Dendritic cell treated with granulocyte-macrophage colony-stimulating factor and Interleukin-4, amounts not matched to agents 40 ng/mL and 50 ng/mL, for 4 days (primary cell): ENCODE results near the gene PARP3.

Source experiments
- H3K27ac Mint-ChIP-seq: one replicate; pipeline ENCODE4 v1.8.0; 2022; ENCODE audit warnings: mild to moderate bottlenecking, mixed read lengths
- H3K27me3 Mint-ChIP-seq: one replicate; pipeline ENCODE4 v1.8.0; 2022; ENCODE audit warnings: mild to moderate bottlenecking, mixed read lengths
- H3K36me3 Mint-ChIP-seq: one replicate; pipeline ENCODE4 v1.8.0; 2022; ENCODE audit warnings: low read depth, mixed read lengths
- H3K4me1 Mint-ChIP-seq: one replicate; pipeline ENCODE4 v1.8.0; 2022; ENCODE audit warnings: low read depth, mixed read lengths
- H3K4me3 Mint-ChIP-seq: one replicate; pipeline ENCODE4 v1.8.0; 2022; ENCODE audit warnings: mild to moderate bottlenecking, moderate library complexity, mixed read lengths
- H3K9me3 Mint-ChIP-seq: one replicate; pipeline ENCODE4 v1.8.0; 2022; ENCODE audit warnings: mixed read lengths
- intact Hi-C: fragments of 100-400 bp; cut with micrococcal nuclease; formaldehyde crosslinking; loops from one replicate; pipeline ENCODE4 v1.15.0; 2022

The PARP3 gene

DNA sequence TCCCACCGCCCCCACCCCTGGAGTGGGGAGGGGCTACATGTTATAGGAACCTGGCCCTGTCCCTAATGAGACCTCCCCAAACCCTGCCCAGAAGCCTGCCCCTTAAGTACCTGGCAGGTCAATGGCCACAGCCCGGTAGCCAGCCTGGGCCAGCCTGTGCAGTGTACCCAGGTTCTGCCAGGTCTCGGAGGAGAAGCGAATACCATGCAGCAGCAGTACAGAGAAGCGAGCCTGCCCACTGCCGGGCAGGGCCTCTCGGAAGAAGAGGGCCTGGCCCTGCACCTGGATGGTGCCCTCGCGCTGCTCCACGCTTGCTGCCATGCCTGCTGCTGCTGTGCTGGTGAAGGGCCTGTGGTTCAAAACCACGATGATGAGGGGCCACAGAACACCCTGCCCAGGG is 29.2 kb downstream of the PARP3 start:
- H3K36me3 Mint-ChIP-seq: peaks cover 27% of the 10 kb centered on the region
- H3K27ac Mint-ChIP-seq: no peak overlapping the region
- H3K4me3 Mint-ChIP-seq: no peak overlapping the region
- H3K4me1 Mint-ChIP-seq: peaks cover 57% of the 10 kb centered on the region
- H3K27me3 Mint-ChIP-seq: peaks cover 26% of the 10 kb centered on the region
- intact Hi-C loops: no loop called here
- H3K9me3 Mint-ChIP-seq: no peaks in the 10 kb centered on the region

DNA sequence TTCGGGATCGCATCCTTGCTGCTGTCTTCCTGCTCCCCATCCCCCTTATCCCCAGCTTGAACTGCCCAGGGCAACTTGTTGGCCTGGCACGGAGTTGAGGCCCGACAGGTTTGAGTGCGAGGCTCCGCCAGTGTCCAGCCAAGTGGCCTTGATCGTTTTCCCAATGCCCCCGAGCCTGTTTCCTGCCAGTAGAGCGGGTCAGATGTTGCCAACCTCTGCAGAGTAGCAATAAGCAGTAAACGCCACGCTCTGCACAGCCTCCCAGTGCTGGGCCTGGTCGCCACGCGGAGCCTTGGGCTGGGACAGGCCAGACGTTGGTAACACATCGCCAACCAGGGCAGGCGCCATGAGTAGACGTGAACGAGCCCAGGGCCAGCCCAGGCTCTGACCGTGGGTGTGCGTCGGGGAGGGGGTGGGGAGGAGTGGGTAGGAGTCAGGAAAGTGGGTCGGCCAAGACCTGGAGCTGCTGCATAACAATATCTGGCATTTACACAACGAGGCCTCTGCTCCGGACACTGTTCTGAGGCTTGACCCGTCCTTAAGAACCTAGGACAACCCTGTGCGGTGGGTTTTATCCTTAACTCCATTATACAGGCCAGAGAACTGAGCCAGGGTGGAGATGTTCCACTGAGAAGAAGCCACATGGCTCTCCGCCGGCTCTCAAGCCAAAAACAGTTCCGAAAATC is 32.3 kb downstream of the PARP3 start:
- intact Hi-C loops: loop anchor here (1.0 kb wide), 1 partner anchor 32 kb away; the partner anchor contains the start of gene PARP3
- peak overlapping the region; percentile 96 for H3K27ac Mint-ChIP-seq
- H3K4me1 Mint-ChIP-seq: peaks cover 45% of the 10 kb centered on the region
- H3K4me3 Mint-ChIP-seq: peak overlapping the region; percentile 92
- H3K9me3 Mint-ChIP-seq: no peaks in the 10 kb centered on the region
- peaks cover 3% of the 10 kb centered on the region for H3K27me3 Mint-ChIP-seq
- H3K36me3 Mint-ChIP-seq: peaks cover 21% of the 10 kb centered on the region

DNA sequence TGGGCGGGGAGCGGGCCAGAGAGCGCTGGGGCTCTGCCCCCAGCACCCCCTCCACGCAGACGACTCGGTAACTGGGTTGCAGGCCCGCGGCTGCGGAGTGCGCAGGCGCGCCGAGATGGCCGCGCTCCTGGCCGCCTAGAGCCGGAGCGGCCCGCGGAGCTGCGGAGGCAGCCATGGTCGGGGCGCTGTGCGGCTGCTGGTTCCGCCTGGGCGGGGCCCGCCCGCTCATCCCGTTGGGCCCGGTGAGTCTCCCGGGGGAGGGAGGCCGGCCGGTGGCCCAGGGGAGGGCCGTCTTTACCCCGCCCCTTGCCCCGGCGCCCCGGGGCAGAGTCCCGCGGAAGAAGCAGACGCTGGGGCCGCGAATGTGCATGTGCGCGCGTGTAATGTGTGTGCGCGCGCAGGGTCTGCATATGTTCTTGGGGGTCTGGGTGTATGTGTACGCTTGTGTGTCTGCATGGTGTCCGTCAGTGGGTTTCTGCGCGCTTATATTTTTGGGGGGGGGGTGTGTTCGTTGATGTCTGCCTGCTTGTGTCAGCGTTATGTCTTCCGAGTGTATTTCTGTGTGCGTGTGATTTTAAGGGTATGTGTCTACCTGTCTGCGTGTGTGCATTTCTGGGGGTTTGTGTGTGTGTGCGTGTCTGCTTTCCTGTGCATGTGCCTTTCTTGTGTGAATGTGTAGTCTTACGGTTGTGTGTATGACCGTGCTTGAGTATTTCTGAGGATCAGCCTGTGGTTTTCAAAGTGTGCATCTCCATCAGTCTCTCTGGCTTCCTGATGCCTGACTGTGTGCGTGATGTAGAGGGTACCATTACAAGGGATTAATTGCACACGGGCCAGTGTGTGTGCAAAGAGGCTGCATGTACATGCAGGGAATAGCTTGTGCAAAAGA is 33.0 kb downstream of the PARP3 start, which contains the start of gene ABHD14A:
Gene ABHD14A, plus strand, starts transcription at position 102 of the 889 bp plus-strand sequence. Its CDS starts 72 bp downstream, at position 174.
- peak within 1 kb of the TSS; percentile 96 for H3K27ac Mint-ChIP-seq
- intact Hi-C loops: loop anchor here (1.0 kb wide), 1 partner anchor 33 kb away; the partner anchor contains the start of gene PARP3
- no peaks in the 10 kb centered on the region for H3K27me3 Mint-ChIP-seq
- peaks cover 44% of the 10 kb centered on the region for H3K4me1 Mint-ChIP-seq
- H3K36me3 Mint-ChIP-seq: peaks cover 15% of the 10 kb centered on the region
- H3K4me3 Mint-ChIP-seq: peak within 1 kb of the TSS; percentile 92
- no peaks in the 10 kb centered on the region for H3K9me3 Mint-ChIP-seq

DNA sequence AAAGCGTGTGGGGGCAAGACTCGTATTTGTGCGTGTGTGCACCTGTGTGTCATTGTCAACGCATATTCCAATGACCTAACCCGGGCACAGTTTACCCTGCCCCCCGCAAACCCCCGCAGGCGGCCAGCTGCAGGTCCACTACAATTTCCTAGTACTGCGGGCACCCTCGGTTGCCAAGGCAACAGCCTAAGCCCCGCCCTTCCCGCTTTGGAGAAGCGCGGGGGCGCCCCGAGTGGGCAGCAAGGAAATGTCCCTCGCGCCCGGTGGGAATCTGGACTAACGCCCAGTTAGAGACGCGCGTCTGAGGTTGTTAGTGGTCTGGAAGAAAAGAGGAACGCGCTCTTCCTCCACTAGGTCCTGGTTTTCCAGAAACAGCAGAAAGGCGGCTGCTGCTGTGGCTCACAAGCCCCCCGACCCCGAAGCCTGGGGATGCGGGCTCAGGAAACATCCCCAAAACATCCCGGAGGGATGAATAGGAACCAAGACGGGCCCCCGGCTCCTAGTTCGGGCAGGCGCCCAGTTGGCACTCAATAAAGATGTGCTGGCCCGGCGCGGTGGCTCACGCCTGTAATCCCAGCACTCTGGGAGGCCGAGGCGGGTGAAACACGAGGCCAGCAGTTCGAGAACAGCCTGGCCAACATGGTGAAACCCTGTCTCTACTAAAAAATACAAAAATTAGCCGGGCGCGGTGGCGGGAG is 33.8 kb downstream of the PARP3 start:
- H3K4me1 Mint-ChIP-seq: peaks cover 51% of the 10 kb centered on the region
- peak overlapping the region; percentile 92 for H3K4me3 Mint-ChIP-seq
- no peaks in the 10 kb centered on the region for H3K9me3 Mint-ChIP-seq
- no peaks in the 10 kb centered on the region for H3K27me3 Mint-ChIP-seq
- H3K27ac Mint-ChIP-seq: peak overlapping the region; percentile 96
- intact Hi-C loops: no loop called here
- peaks cover 23% of the 10 kb centered on the region for H3K36me3 Mint-ChIP-seq

DNA sequence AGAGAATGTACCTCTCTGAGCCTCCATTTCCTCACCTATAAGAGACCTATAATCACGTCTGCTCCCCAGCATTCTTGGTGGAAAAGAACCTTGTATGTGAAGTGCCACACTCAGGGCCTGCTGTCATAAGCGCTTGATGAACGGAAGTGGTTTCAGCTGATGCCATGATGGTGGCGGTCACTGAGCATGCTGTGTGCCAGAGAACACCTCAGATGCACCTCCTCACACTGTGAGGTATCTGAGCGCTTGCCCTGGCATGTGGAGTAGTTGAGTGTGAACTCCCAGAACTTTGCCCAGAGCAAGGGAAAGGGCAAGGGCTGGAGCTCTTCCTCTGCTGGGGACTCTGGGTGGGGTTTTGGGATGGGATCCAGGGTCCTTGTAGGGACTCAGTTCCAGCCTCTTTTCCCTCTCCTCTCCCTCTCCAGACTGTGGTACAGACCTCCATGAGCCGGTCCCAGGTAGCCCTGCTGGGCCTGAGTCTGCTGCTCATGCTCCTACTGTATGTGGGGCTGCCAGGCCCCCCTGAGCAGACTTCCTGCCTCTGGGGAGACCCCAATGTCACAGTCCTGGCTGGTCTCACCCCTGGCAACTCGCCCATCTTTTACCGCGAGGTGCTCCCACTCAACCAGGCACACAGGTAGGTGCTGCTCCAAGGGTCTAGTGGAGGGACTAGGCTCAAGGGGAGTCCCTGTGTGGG is 35.4 kb downstream of the PARP3 start:
- Mint-ChIP-seq H3K9me3 (no peaks in the 10 kb centered on the region), H3K27ac (no peak overlapping the region), H3K36me3 (peaks cover 30% of the 10 kb centered on the region), H3K4me1 (peaks cover 58% of the 10 kb centered on the region), H3K4me3 (no peak overlapping the region), H3K27me3 (no peaks in the 10 kb centered on the region)
- intact Hi-C loops: no loop called here

DNA sequence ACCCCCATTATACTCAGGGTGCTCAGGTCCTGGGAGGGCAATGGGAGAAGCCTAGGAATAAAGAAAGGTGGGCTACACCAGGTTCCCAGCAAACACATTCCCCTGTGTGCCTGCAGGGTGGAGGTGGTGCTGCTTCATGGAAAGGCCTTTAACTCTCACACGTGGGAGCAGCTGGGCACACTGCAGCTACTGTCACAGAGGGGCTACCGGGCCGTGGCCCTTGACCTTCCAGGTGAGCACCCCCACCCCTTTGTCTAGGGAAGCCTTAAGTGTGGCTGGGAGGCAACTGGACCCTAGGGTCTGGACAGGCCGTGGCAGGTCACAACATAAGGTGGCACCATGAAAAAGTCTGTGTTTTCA is 36.0 kb downstream of the PARP3 start:
- H3K4me1 Mint-ChIP-seq: peaks cover 62% of the 10 kb centered on the region
- intact Hi-C loops: no loop called here
- H3K36me3 Mint-ChIP-seq: peaks cover 35% of the 10 kb centered on the region
- H3K27ac Mint-ChIP-seq: no peak overlapping the region
- H3K27me3 Mint-ChIP-seq: no peaks in the 10 kb centered on the region
- no peaks in the 10 kb centered on the region for H3K9me3 Mint-ChIP-seq
- no peak overlapping the region for H3K4me3 Mint-ChIP-seq

DNA sequence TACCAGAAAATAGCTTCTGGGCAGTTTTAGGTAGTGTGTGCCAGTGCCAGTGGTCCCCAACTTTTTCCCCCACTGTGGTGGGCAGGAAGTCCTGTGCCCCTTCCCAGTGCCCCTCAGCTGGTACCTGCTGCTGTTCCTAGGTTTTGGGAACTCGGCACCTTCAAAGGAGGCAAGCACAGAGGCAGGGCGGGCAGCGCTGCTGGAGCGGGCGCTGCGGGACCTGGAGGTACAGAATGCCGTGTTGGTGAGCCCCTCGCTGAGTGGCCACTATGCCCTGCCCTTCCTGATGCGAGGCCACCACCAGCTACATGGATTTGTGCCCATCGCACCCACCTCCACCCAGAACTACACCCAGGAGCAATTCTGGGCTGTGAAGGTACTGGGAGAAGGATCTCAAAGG is 38.1 kb downstream of the PARP3 start:
- intact Hi-C loops: no loop called here
- Mint-ChIP-seq H3K9me3 (no peaks in the 10 kb centered on the region), H3K4me3 (no peak overlapping the region)

DNA sequence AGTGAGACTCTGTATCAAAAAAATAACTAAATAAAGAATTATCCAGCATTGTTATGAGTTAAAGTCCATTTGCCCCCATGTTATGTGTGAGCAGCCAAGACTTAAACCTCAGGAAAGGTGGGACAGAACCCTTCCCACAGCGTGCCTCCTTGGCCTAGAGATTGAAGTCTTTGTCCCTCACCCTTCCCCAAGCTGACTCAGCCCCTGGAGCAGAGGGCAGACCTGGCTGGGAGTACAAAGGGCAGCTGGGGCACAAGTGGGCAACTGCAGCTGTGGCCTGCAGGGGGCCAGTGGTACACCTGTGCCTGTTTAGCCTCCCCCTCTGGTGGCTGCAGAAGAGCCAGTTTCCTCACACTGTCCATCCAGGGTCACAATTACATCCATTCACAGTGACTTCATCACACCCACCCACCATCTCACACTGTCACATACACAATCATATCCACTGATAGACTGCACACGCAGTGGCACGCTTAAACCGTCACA is 40.2 kb downstream of the PARP3 start:
- H3K4me1 Mint-ChIP-seq: peaks cover 49% of the 10 kb centered on the region
- peak overlapping the region; percentile 90 for H3K27ac Mint-ChIP-seq
- intact Hi-C loops: no loop called here
- H3K27me3 Mint-ChIP-seq: no peaks in the 10 kb centered on the region
- peak overlapping the region; percentile 89 for H3K4me3 Mint-ChIP-seq
- H3K9me3 Mint-ChIP-seq: no peaks in the 10 kb centered on the region
- H3K36me3 Mint-ChIP-seq: peaks cover 20% of the 10 kb centered on the region

More for the DNA sequence above, 38.1 kb downstream of the PARP3 start:
- H3K36me3 Mint-ChIP-seq: peaks cover 25% of the 10 kb centered on the region
- H3K27ac Mint-ChIP-seq: peak overlapping the region; percentile 4
- H3K27me3 Mint-ChIP-seq: no peaks in the 10 kb centered on the region
- peaks cover 61% of the 10 kb centered on the region for H3K4me1 Mint-ChIP-seq

DNA sequence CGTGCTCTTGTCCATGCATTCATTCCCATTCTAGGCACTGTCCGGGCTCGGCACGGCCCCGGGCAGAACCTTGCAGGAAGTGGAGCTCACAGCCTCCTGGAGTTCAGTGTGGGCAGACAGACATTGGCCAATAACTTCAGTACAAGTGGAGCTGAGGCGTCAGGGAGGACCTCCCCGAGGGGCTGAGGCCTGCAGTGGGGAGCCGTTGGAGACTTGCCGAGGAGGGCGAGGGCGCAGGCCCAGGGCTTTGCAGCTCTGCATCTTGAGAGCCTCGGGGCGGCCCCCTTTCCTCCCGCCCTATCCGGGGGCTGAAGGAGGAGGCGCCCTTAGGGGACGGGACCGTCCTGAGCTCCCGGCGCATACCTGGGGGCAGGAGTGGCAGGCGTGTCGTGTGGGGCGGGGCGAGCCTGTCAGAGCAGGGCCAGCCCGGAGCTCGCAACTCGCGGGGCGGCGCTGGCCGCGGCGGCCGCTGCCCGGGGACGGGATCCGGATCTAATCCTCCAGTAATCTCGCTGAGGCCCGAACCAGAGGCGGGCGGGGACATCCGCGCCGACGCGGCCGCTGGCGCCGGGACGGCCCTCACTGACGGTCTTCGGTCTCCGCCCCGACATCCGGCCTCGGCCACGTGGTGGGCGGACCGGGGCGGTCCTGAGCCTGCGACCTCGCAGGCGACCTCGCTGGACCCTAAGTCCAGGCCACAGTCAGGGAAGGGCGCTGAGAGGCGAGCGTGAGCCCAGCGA is 40.8 kb downstream of the PARP3 start, which contains the start of gene ACY1:
Gene ACY1, plus strand, starts transcription at position 698 of the 740 bp plus-strand sequence. CDS start 530 bp downstream, outside the sequence.
- Mint-ChIP-seq H3K9me3 (no peaks in the 10 kb centered on the region), H3K27me3 (no peaks in the 10 kb centered on the region), H3K4me1 (peaks cover 46% of the 10 kb centered on the region), H3K36me3 (peaks cover 20% of the 10 kb centered on the region), H3K27ac (peak within 1 kb of the TSS; percentile 90), H3K4me3 (peak within 1 kb of the TSS; percentile 89)
- intact Hi-C loops: no loop called here

DNA sequence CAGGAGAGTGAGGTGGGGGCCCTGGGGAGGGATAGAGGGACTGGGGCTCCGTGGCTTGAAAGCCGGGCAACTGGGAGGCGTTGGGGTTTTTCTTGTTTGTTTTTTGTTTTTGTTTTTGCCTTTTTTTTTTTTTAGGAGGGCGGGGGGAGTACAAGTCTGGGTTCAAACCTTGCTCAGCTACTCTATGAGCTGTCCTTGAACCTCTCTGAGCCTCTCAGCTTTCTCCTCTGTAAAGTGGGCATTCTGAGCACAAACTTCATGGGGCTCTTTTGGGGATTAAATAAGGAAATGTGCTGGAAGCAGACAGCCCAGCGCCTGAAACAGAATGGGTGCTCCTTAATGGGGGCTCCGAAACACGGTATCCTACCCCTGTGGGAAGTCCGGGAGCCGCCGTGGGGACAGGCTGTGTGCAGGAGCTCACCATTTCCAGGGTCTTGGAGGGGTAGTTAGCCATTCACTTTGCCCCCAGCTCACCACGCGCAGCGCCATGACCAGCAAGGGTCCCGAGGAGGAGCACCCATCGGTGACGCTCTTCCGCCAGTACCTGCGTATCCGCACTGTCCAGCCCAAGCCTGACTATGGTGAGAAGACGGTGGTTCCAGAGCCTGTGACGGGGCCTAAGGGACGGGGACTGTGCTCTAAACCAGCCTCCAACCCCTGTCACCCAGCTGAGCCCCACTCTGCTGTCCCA is 41.6 kb downstream of the PARP3 start:
- Mint-ChIP-seq H3K36me3 (peaks cover 27% of the 10 kb centered on the region), H3K27me3 (no peaks in the 10 kb centered on the region), H3K9me3 (no peaks in the 10 kb centered on the region), H3K4me1 (peaks cover 46% of the 10 kb centered on the region), H3K4me3 (peak overlapping the region; percentile 89), H3K27ac (peak overlapping the region; percentile 90)
- intact Hi-C loops: no loop called here

DNA sequence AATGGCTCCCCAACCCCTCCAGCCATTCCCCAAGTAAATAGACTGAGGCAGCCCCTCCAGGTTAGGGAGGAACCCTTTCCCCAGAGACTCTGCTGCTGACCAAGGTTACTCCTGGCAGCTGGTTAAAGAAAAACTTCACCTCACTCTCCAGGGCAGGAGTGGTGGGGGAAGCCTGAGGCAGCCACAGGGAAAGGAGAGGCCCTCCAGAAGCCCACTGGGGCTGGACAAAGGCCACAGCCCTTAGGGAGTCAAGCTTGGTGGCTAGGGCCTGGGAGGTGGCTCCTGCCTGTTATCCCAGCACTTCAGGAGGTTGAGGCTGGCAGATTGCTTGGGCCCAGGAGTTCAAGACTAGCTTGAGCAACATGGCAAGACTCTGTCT is 42.1 kb downstream of the PARP3 start:
- Mint-ChIP-seq H3K4me1 (peaks cover 46% of the 10 kb centered on the region), H3K27me3 (no peaks in the 10 kb centered on the region), H3K27ac (peak overlapping the region; percentile 90), H3K36me3 (peaks cover 32% of the 10 kb centered on the region), H3K4me3 (peak overlapping the region; percentile 35), H3K9me3 (no peaks in the 10 kb centered on the region)
- intact Hi-C loops: no loop called here

DNA sequence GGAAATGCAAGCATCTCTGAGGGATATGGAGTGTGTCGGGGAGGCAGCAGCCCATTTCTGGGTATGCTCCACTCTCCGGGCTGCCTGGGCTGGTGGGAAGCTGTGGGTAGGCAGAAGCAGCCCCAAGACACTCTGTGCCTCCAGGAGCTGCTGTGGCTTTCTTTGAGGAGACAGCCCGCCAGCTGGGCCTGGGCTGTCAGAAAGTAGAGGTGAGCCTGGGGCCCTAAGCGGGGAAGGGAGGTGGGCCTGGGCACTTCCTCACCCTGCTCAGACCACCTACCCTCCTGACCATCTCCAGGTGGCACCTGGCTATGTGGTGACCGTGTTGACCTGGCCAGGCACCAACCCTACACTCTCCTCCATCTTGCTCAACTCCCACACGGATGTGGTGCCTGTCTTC is 42.9 kb downstream of the PARP3 start:
- Mint-ChIP-seq H3K4me1 (peaks cover 46% of the 10 kb centered on the region), H3K9me3 (no peaks in the 10 kb centered on the region), H3K4me3 (no peak overlapping the region), H3K36me3 (peaks cover 32% of the 10 kb centered on the region), H3K27me3 (no peaks in the 10 kb centered on the region), H3K27ac (no peak overlapping the region)
- intact Hi-C loops: no loop called here
